Colonic mucosa (tissue), 4 donors: Measurements from ENCODE around the gene RFX8. TPM values are rescaled to one million over a fixed set of nuclear protein-coding genes. Genes with fewer than 3 reads are reported as not detected.
A peak's percentile ranks its signal among the peaks of the same experiment; 100 is the strongest.
"Not testable (repeated sequence)": the region's sequence is repeated elsewhere in the genome, so short reads cannot be mapped to it uniquely, and the experiment has no call there.

Experiments
- DNase-seq: peaks from one replicate; pipeline ENCODE4 v3.0.0-alpha.2; 2020
- H3K27ac ChIP-seq: fragments of 200-600 bp; one replicate; pipeline ENCODE4 v1.8.0; 2021
- H3K27me3 ChIP-seq: fragments of 200-600 bp; one replicate; pipeline ENCODE4 v1.8.0; 2021
- H3K36me3 ChIP-seq: fragments of 200-600 bp; one replicate; pipeline ENCODE4 v1.8.0; 2021
- H3K4me1 ChIP-seq: fragments of 200-600 bp; one replicate; pipeline ENCODE4 v1.8.0; 2021; ENCODE audit warnings: mild to moderate bottlenecking
- H3K4me3 ChIP-seq: fragments of 200-600 bp; one replicate; pipeline ENCODE4 v1.8.0; 2021
- H3K9ac ChIP-seq, 2 donors: one replicate each; pipeline ENCODE4 v1.7.0; 2013; ENCODE audit warnings: control low read depth in 2 of 2, low read depth in 2 of 2, low read length in 2 of 2
- H3K9me3 ChIP-seq: fragments of 200-600 bp; one replicate; pipeline ENCODE4 v1.8.0; 2021
- intact Hi-C: fragments of 100-400 bp; cut with DNase I; formaldehyde crosslinking; loops from one replicate; pipeline ENCODE4 v1.14.1; 2022
- total RNA-seq, 2 donors: library from RNA; stranded (reverse); fragmentation: NEBNext Ultra II Directional in 1 of 2; extraction: Animal tissue kit (Norgen Biotek cat#: 25700) in 1 of 2; gene quantifications; one replicate each; pipeline ENCODE4 v1.2.1, GENCODE V29; 2021
- TF ChIP-seq, protein P1 (sequence below): fragments of 200-600 bp; IDR thresholded peaks from one replicate; pipeline ENCODE4 v1.8.0; 2022; ENCODE audit warnings: antibody characterized with exemption, mild to moderate bottlenecking
- donor health status: healthy.
- donor health status: DM: no; HTN: no; CAD: no.
- donor health status: DM: no; HTN: no; CAD: no.

RFX8 gene
- total RNA-seq, 2 donors from 2014 or later, result not detected

DNA sequence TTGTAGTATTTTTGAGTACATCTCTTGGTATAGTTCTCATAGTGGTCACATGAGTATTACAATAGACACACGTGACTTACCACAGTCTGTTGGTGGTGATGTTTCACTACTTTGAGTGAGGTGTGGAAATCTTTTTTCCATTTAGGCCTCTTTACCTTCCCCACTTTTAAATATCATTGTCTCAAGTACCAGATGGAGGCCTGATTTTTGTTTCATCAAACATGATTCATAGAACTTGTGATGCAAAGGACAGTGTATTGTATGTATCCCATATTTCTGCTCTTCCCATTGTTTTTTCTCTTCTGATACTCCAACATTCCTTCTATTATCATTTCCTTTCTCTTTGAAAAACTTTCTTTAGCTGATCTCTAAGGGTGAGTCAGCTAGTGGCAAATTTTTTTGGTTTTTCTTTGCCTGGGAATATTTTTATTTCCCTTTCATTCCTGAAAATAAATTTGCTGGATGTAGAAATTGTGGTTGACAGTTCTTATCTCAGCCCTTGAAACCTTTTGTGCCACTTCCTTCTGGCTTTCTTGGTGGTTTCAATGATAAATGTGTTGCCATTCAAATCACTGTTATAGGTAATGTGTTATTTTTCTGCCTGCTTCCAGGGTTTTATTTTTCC, 32.8 kb downstream of the RFX8 start:
- Histone ChIP-seq H3K9ac (no peak overlapping the region), H3K4me3 (no peak overlapping the region), H3K27me3 (no peaks in the 10 kb centered on the region), H3K36me3 (no peaks in the 10 kb centered on the region), H3K9me3 (no peaks in the 10 kb centered on the region), H3K4me1 (no peaks in the 10 kb centered on the region), H3K27ac (no peak overlapping the region)
- intact Hi-C loops, result no loop called here
- DNase-seq, result no peak
- TF ChIP-seq, protein P1, sequence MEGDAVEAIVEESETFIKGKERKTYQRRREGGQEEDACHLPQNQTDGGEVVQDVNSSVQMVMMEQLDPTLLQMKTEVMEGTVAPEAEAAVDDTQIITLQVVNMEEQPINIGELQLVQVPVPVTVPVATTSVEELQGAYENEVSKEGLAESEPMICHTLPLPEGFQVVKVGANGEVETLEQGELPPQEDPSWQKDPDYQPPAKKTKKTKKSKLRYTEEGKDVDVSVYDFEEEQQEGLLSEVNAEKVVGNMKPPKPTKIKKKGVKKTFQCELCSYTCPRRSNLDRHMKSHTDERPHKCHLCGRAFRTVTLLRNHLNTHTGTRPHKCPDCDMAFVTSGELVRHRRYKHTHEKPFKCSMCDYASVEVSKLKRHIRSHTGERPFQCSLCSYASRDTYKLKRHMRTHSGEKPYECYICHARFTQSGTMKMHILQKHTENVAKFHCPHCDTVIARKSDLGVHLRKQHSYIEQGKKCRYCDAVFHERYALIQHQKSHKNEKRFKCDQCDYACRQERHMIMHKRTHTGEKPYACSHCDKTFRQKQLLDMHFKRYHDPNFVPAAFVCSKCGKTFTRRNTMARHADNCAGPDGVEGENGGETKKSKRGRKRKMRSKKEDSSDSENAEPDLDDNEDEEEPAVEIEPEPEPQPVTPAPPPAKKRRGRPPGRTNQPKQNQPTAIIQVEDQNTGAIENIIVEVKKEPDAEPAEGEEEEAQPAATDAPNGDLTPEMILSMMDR, result no peak

DNA sequence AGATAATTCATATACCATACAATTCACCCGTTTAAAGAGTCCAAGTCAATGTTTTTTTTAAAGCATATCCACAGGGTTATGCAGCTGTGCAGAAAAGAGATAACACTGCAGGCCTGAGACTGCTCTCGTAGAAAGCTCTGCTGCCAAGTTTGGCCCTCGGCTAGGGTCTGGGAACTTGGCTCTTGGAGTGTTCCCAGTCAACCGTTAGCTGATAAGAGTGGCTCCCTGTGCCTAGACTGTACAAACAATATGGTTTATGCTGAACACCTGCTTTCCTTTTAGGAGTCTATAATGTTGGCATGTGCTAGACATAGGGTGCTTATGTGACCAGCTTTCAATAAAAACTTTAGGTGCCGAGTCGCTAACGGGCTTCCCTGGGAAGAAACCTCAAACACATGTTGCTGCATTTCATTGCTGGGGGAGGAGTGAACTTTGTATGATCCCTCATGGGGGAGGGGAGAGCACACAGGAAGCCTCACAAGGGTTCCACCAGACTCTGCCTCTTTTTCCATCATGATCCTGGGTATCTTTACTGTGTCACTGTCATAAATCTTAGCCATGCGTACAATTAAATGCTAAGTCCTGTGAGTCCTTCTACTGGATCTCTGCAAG, 34.7 kb downstream of the RFX8 start:
- Histone ChIP-seq H3K36me3 (no peaks in the 10 kb centered on the region), H3K4me1 (no peaks in the 10 kb centered on the region), H3K27ac (no peak overlapping the region), H3K9me3 (no peaks in the 10 kb centered on the region), H3K27me3 (no peaks in the 10 kb centered on the region), H3K4me3 (no peak overlapping the region), H3K9ac (no peak overlapping the region)
- TF ChIP-seq, protein P1, result no peak
- DNase-seq, result peak; percentile 45
- intact Hi-C loops, result no loop called here

DNA sequence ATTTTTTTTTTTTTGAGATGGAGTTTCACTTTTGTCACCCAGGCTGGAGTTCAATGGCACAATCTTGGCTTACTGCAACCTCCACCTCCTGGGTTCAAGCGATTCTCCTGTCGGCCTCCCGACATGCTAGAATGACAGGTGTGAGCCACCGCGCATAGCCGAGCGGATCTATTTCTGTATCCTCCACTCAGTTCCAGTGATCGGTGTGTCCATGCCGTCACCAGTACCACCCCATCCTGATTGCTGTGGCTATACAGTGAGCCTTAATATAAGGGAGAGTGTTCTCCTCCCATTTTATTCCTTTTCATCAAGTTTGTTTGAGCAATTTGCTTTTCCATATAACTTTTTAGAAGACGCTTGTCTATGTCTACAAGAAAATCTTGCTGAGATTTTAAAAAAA, 35.2 kb downstream of the RFX8 start:
- Histone ChIP-seq H3K4me1 (no peaks in the 10 kb centered on the region), H3K9me3 (no peaks in the 10 kb centered on the region), H3K4me3 (no peak overlapping the region), H3K36me3 (no peaks in the 10 kb centered on the region), H3K27me3 (no peaks in the 10 kb centered on the region), H3K27ac (no peak overlapping the region), H3K9ac (no peak overlapping the region)
- intact Hi-C loops, result no loop called here
- TF ChIP-seq, protein P1, result no peak
- no peak for DNase-seq

DNA sequence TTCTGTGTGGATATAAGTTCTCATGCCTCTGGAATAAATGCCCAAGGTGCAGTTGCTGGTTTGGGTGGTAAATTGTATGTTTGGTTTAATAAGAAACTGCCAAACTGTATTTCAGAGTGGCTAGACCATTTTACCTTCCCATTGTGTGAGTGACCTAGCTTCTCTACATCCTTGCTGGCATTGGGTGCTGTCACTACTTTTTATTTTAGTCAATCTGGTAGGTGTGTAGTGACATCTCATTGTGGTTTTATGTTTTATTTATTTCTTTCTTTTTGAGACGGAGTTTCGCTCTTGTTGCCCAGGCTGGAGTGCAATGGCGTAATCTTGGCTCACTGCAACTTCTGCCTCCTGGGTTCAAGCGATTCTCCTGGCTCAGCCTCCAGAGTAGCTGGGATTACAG, 36.4 kb downstream of the RFX8 start:
- H3K4me3 ChIP-seq, intact Hi-C loops, H3K27me3 ChIP-seq, H3K27ac ChIP-seq, H3K9ac ChIP-seq, DNase-seq, H3K9me3 ChIP-seq, H3K36me3 ChIP-seq, H3K4me1 ChIP-seq: not testable (repeated sequence)

DNA sequence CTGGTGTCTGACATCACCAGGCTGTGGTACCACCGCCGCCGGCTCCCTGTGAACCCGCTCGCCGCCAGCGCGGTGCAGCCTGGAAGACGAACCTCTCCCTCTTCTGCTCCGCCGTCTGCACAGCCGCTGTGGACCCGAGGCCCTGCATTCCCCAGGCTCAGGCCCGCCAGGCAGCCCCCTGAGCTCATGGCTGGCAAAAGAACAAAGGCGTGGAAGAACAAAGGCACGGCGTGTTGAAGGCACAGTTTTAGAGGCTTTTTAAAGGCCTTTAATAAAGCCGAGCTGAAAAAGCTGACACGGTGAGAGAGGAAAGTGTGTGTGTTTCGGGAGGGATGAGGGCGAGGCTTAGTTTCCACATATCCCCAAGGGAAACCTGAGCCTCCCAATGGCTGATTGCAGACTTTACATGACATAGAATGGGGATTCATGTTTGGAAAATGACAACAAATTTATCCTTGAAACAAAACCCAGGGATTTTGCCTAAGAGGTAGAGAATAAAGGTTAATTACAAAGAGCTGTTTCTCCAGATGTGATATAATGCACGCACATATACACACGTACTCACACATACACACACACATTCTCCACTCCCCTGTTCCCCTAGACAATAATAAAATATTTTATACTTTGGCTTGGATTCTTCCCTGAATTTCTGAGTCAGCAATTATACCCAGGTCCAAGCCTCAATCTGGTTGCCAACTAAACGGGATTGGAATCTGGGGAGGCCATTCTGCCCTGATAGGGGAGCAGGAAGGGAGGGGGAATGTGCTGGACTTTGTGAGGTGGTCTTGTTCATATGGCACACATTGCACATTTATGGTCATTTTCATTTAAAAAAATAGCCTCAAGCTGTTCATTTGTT, 39.7 kb downstream of the RFX8 start:
- H3K36me3 ChIP-seq, result no peaks in the 10 kb centered on the region
- no peaks in the 10 kb centered on the region for H3K27me3 ChIP-seq
- TF ChIP-seq, protein P1, result no peak
- no peaks in the 10 kb centered on the region for H3K9me3 ChIP-seq
- H3K9ac ChIP-seq, result no peak overlapping the region
- H3K27ac ChIP-seq, result no peak overlapping the region
- DNase-seq, result no peak
- H3K4me3 ChIP-seq, result no peak overlapping the region
- intact Hi-C loops, result no loop called here
- H3K4me1 ChIP-seq, result no peaks in the 10 kb centered on the region
